GM18870 (cell line): ENCODE data around the gene STAT5A.
"Not testable (repeated sequence)": the region's sequence is repeated elsewhere in the genome, so short reads cannot be mapped to it uniquely, and the experiment has no call there.

Experiments used
- ATAC-seq: cut with Tn5 transposase; IDR thresholded peaks from one replicate; pipeline ENCODE4 v1.9.1; 2021; ENCODE audit warnings: moderate library complexity; ENCODE audit not compliant: unreplicated experiment

STAT5A gene

DNA sequence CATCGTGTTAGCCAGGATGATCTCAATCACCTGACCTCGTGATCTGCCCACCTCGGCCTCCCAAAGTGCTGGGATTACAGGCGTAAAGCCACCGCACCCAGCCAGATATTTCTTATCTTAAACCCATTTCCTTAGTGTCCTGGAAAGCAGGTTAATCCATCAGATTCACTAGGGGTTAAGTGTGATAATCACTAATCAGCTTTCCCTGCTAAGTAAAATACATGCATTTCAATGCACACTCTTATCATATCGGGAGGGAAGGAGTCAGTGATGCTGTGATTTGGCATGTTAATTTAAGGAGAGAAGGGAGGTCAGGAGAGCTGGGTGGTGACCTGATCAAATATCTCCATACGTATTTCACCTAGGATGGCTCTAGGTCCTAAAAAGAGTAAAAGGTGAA is 70.8 kb downstream of the STAT5A start:
- ATAC-seq = no peak

DNA sequence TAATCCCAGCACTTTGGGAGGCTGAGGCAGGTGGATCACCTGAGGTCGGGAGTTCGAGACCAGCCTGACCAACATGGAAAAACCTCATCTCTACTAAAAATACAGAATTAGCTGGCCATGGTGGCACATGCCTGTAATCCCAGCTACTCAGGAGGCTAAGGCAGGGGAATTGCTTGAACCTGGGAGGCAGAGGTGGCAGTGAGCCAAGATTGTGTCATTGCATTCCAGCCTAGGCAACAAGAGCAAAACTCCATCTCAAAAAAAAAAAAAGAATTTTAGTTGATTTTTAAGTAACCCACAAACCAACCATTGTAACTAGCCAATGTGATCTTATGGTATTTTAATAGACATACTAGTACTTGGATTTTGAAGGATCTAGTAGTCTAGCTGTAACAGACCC is 72.1 kb downstream of the STAT5A start:
- not testable (repeated sequence) for ATAC-seq
